MG63 (cell line): Measurements from ENCODE around the gene CACNA1C. TPM values are rescaled to one million over a fixed set of nuclear protein-coding genes. Genes with fewer than 3 reads are reported as not detected.

Experiments used
- DNase-seq: peaks from one replicate; pipeline ENCODE4 v3.0.0-alpha.2; 2020
- H3K27me3 ChIP-seq: fragments of 250-450 bp; sonication (Bioruptor Pico); 2 replicates; pipeline ENCODE4 v1.5.1; 2020; ENCODE audit warnings: mild to moderate bottlenecking, moderate library complexity
- H3K36me3 ChIP-seq: fragments of 250-450 bp; sonication (Bioruptor Pico); 2 replicates; pipeline ENCODE4 v1.5.1; 2020; ENCODE audit warnings: mild to moderate bottlenecking, moderate library complexity
- H3K4me3 ChIP-seq: fragments of 250-450 bp; sonication (Bioruptor Pico); 2 replicates; pipeline ENCODE4 v1.5.1; 2020; ENCODE audit warnings: mild to moderate bottlenecking, moderate library complexity
- H3K9me3 ChIP-seq: fragments of 250-450 bp; sonication (Bioruptor Pico); 2 replicates; pipeline ENCODE4 v1.5.1; 2020; ENCODE audit warnings: mild to moderate bottlenecking, moderate library complexity
- total RNA-seq: library from RNA; depleted of rRNA; stranded (reverse); fragments of >200 nt; shearing (Covaris generic); gene quantifications from 2 replicates; pipeline ENCODE4 v1.2.3, GENCODE V29; 2014; ENCODE audit warnings: low replicate concordance

Gene CACNA1C
- total RNA-seq, 1 experiment from 2014 or later, result 1.4 TPM

DNA sequence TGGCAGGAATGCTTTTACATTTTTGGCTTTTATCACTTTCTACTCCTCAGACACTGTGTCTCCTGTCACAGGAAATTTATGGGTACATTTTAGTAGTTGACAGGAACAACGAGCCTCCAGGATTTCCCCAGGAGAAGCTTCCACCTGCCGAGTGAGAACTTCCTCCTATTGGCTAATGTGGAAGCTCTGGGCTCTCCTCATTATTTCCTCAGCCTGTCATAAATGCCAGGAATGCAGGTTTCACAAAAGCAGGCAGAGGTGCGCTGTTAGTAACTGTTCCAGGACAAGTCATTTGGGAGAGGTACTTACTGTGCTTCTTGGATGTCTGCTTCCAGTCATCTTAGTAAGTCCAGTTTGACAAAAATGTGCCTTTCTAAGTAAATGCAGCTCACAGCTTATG lies 29.4 kb upstream of the CACNA1C start:
- Histone ChIP-seq H3K9me3 (no peaks in the 10 kb centered on the region), H3K27me3 (peaks cover 6% of the 10 kb centered on the region), H3K4me3 (no peak overlapping the region), H3K36me3 (no peaks in the 10 kb centered on the region)
- no peak for DNase-seq

DNA sequence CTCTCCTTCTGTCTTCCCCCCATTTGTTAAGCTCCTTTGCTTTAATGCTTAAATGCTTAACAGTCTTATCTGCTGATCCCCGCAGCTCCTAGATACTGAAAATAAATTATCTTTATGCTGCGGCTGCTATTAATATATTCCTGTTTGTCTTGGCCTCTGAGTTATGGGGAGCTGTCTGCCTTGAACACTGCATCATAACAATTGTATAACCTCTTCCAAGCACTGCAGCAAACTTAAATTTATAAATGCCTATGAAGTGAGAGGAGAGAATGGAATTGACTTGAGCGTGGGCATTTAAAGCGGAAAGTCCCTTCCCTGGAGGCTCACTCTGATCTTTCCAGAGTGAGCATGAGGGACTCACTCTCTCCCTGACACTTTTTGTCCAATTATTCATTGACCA lies 25.4 kb upstream of the CACNA1C start:
- Histone ChIP-seq H3K27me3 (peaks cover 3% of the 10 kb centered on the region; the same call in 1 of the 2 replicates), H3K4me3 (no peak overlapping the region), H3K36me3 (no peaks in the 10 kb centered on the region), H3K9me3 (no peaks in the 10 kb centered on the region)
- DNase-seq, result no peak

DNA sequence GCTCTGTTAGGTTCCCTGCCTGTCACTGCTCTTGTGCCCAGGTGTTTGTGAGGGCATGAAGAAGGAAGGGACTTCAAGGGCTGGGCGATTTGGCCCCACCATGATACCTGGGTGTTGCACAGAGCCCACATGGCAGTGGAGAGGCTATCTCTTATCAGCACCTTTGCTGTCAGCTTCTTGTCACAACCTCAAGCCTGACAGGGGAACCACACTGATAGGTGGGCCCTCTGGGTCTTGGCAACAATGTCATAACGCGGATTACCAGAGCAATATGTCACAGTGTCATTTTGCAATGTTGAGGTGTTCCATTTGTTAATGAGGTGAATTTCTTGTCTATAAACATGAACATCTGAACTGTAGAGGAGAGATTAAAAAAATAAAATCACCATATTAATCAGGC lies 22.9 kb upstream of the CACNA1C start:
- DNase-seq, result no peak
- H3K9me3 ChIP-seq, result no peaks in the 10 kb centered on the region
- no peaks in the 10 kb centered on the region; the same call in 1 of the 2 replicates for H3K27me3 ChIP-seq
- no peak overlapping the region for H3K4me3 ChIP-seq
- H3K36me3 ChIP-seq, result no peaks in the 10 kb centered on the region

DNA sequence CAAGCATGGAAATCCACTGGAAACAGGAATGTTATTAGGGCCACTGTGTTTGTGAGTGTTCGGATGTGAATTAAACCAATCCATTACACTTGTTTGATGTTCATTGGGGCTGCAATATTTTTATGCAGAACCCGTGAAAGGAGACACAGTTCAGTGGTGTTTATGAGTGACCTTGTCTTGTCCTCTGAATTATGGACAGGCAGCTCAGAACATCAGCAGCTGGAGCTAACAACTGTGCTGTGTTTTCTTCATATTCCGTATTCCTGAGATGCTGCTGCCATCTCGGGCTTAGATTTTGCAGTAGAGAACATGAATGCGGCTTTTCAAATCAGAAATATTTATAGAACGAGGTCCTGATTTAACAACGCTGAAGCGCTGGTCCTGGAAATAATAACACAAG lies 20.3 kb upstream of the CACNA1C start:
- Histone ChIP-seq H3K9me3 (no peaks in the 10 kb centered on the region), H3K36me3 (no peaks in the 10 kb centered on the region), H3K27me3 (no peaks in the 10 kb centered on the region; the same call in 1 of the 2 replicates), H3K4me3 (no peak overlapping the region)
- DNase-seq, result no peak

- H3K9me3 ChIP-seq, result no peaks in the 10 kb centered on the region
- H3K4me3 ChIP-seq, result peak overlapping the region; percentile 20; the same call in 1 of the 2 replicates
- peak; percentile 81 for DNase-seq
- no peaks in the 10 kb centered on the region; the same call in 1 of the 2 replicates for H3K27me3 ChIP-seq
- H3K36me3 ChIP-seq, result no peaks in the 10 kb centered on the region
Measured at GRCh38 chr12:2034633-2035430, 18.0 kb upstream of the CACNA1C start.

- Histone ChIP-seq H3K36me3 (no peaks in the 10 kb centered on the region), H3K4me3 (no peak overlapping the region; the same call in 1 of the 2 replicates), H3K9me3 (no peaks in the 10 kb centered on the region), H3K27me3 (no peaks in the 10 kb centered on the region; the same call in 1 of the 2 replicates)
- DNase-seq, result no peak
Measured at GRCh38 chr12:2035431-2036055, 17.2 kb upstream of the CACNA1C start.

DNA sequence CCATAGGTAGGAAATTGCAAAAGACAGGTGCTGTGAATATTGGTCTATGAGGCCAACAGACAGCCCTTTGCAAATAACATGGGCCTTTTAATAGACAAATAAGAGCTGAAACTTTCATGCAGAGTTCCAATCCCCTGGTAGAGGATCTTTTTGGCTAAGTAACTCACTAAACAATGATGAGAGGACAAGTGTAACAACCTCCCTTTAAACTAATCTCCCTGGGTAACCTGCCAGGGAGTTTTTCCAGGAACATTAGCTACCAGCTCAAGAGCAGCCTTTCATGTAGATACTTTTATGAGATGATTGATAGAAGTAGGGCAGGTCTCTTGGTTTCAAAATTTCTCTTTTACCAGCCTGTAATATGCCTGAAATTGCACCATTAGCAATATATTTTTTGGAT lies 13.8 kb upstream of the CACNA1C start:
- no peaks in the 10 kb centered on the region; the same call in 1 of the 2 replicates for H3K27me3 ChIP-seq
- no peak overlapping the region for H3K4me3 ChIP-seq
- H3K9me3 ChIP-seq, result no peaks in the 10 kb centered on the region
- DNase-seq, result no peak
- no peaks in the 10 kb centered on the region for H3K36me3 ChIP-seq

- Histone ChIP-seq H3K4me3 (no peak overlapping the region), H3K9me3 (no peaks in the 10 kb centered on the region), H3K27me3 (no peaks in the 10 kb centered on the region), H3K36me3 (no peaks in the 10 kb centered on the region)
- DNase-seq, result no peak
Measured at GRCh38 chr12:2043054-2043453, 9.7 kb upstream of the CACNA1C start.

DNA sequence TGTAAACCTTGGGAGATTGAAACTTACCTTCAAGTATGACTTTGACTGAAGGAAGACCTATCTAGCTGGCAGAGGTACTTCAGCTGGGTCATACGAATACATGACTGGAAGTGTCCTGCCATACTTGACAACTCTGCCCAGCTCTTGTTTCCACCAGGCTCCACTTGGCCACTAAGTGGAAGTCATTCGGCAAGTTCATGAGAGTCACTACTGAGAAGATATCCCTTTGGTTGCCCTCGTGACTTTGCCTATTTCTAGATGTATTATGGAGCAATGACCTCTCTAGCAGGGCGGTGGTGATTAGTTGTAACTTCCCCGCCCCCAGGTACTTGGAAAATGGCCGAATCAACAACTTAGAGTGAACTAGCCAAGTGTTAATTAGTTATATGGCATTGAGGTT lies 8.6 kb upstream of the CACNA1C start:
- no peak overlapping the region for H3K4me3 ChIP-seq
- no peaks in the 10 kb centered on the region for H3K9me3 ChIP-seq
- no peaks in the 10 kb centered on the region for H3K36me3 ChIP-seq
- H3K27me3 ChIP-seq, result no peaks in the 10 kb centered on the region
- DNase-seq, result no peak

DNA sequence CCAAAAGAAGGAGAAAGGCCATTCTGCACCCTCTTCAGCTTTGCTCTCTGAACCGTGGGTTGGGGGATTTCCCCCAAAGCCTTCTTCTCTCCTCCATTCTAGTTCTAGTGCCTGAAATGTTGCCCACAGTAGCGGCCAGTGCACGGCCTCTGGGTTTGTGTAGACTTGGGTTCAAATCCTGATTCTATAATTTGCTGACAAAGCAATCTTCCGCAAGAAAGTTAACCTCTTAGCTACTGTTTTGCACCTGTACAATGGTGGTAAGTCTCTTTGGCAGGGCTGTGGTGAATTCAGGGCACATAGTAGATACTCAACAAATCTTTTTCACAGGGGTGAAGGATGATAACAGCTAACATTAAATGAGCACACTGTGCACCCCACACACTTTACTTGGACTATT lies 5.8 kb upstream of the CACNA1C start:
- no peaks in the 10 kb centered on the region for H3K27me3 ChIP-seq
- no peak for DNase-seq
- no peak overlapping the region for H3K4me3 ChIP-seq
- H3K36me3 ChIP-seq, result no peaks in the 10 kb centered on the region
- H3K9me3 ChIP-seq, result no peaks in the 10 kb centered on the region

GRCh38 chr12:2047752-2048151 lies 5.0 kb upstream of the CACNA1C start:
- Histone ChIP-seq H3K9me3 (no peaks in the 10 kb centered on the region), H3K27me3 (no peaks in the 10 kb centered on the region), H3K36me3 (no peaks in the 10 kb centered on the region), H3K4me3 (no peak overlapping the region)
- no peak for DNase-seq

GRCh38 chr12:2049604-2050540 lies 2.9 kb upstream of the CACNA1C start:
- DNase-seq, result no peak
- Histone ChIP-seq H3K9me3 (no peaks in the 10 kb centered on the region), H3K36me3 (no peaks in the 10 kb centered on the region), H3K4me3 (no peak overlapping the region), H3K27me3 (no peaks in the 10 kb centered on the region)

DNA sequence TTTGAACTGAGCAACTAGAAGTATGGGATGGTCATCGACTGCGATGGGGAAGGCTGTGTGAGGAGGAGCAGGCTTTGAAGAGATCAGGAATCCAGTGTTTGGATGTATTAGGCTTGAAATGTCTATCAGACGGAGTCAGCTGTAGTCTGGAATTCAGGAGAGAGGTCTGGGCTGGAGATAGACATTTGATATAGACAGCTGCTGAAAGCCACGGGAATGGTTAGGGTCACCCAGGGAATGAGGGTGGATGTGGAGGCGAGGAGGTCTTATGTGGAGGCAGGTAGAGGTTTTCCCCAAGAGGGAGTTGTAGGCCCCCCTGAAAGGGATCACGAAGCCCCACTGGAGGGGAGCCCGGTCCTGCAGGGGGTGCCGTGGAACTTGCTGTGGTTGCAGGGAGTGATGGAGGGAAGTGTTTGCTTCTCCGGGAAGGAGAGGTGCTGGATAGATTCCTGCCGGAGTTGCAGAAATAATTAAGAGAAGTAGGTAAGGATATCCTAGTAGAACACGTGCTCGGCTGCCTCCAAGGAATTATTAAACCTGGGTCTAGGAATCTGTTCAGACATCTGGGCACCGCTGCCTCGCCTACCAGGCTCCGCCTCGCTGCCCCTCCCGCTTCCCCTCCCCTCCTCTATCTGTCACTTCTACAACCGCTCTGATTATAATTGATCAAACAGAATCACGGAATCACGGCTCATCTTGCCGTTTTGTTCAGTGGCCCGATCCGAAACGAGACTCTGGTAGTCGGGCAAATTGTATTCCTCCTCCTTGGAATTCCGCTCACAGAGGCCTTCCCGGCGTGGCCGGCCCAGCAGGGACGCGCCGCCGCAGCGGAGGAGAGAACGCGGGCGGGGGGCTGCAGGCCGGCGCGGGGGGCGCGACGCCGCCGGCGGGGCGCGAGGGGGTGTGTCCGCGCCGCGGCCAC lies 826 bp upstream of the CACNA1C start:
- Histone ChIP-seq H3K4me3 (peak overlapping the region; percentile 37), H3K36me3 (no peaks in the 10 kb centered on the region), H3K9me3 (no peaks in the 10 kb centered on the region), H3K27me3 (no peaks in the 10 kb centered on the region)
- no peak for DNase-seq

- H3K9me3 ChIP-seq, result no peaks in the 10 kb centered on the region
- no peaks in the 10 kb centered on the region for H3K27me3 ChIP-seq
- H3K36me3 ChIP-seq, result no peaks in the 10 kb centered on the region
- no peak for DNase-seq
- H3K4me3 ChIP-seq, result peak overlapping the region; percentile 67
Measured at GRCh38 chr12:2053691-2054090, 904 bp downstream of the CACNA1C start.

GRCh38 chr12:2054091-2055018 lies 1.6 kb downstream of the CACNA1C start:
- Histone ChIP-seq H3K36me3 (no peaks in the 10 kb centered on the region), H3K4me3 (peak overlapping the region; percentile 67), H3K27me3 (no peaks in the 10 kb centered on the region), H3K9me3 (no peaks in the 10 kb centered on the region)
- DNase-seq, result no peak
